DMS79 (cell line): ENCODE data around the gene GNAQ.
"Not testable (repeated sequence)": the region's sequence is repeated elsewhere in the genome, so short reads cannot be mapped to it uniquely, and the experiment has no call there.

Source experiments
- DNase-seq: peaks from one replicate; lab custom pipeline; 2025; lab: John Stamatoyannopoulos, UW

The GNAQ gene

GRCh38 chr9:77877976-77878375 is 153.6 kb downstream of the GNAQ start:
- no peak for DNase-seq

GRCh38 chr9:77876590-77876989 is 155.0 kb downstream of the GNAQ start:
- no peak for DNase-seq

- no peak for DNase-seq
Measured at GRCh38 chr9:77876091-77876490, 155.5 kb downstream of the GNAQ start.

GRCh38 chr9:77872863-77873262 is 158.7 kb downstream of the GNAQ start:
- DNase-seq, result no peak

GRCh38 chr9:77872177-77872576 is 159.4 kb downstream of the GNAQ start:
- DNase-seq, result no peak

GRCh38 chr9:77871483-77871882 is 160.1 kb downstream of the GNAQ start:
- DNase-seq, result no peak

GRCh38 chr9:77866878-77867277 is 164.7 kb downstream of the GNAQ start:
- DNase-seq, result no peak

- no peak for DNase-seq
Measured at GRCh38 chr9:77865385-77866047, 166.1 kb downstream of the GNAQ start.

- DNase-seq, result no peak
Measured at GRCh38 chr9:77864211-77864889, 167.3 kb downstream of the GNAQ start.

- DNase-seq, result not testable (repeated sequence)
Measured at GRCh38 chr9:77863638-77864037, 168.0 kb downstream of the GNAQ start.

- DNase-seq, result not testable (repeated sequence)
Measured at GRCh38 chr9:77860953-77861352, 170.7 kb downstream of the GNAQ start.

- DNase-seq, result no peak
Measured at GRCh38 chr9:77857513-77858259, 173.9 kb downstream of the GNAQ start.

- no peak for DNase-seq
Measured at GRCh38 chr9:77856615-77857014, 175.0 kb downstream of the GNAQ start.

GRCh38 chr9:77854916-77855311 is 176.7 kb downstream of the GNAQ start:
- DNase-seq, result no peak

GRCh38 chr9:77854258-77854915 is 177.2 kb downstream of the GNAQ start:
- DNase-seq, result no peak

- no peak for DNase-seq
Measured at GRCh38 chr9:77853716-77854115, 177.9 kb downstream of the GNAQ start.

- DNase-seq, result peak; percentile 60
Measured at GRCh38 chr9:77851882-77852595, 179.6 kb downstream of the GNAQ start.

GRCh38 chr9:77848897-77849296 is 182.7 kb downstream of the GNAQ start:
- no peak for DNase-seq

GRCh38 chr9:77848404-77848803 is 183.2 kb downstream of the GNAQ start:
- no peak for DNase-seq

GRCh38 chr9:77847626-77848025 is 184.0 kb downstream of the GNAQ start:
- DNase-seq, result no peak

GRCh38 chr9:77847059-77847499 is 184.5 kb downstream of the GNAQ start:
- DNase-seq, result no peak

- no peak for DNase-seq
Measured at GRCh38 chr9:77844415-77844814, 187.2 kb downstream of the GNAQ start.
